ENCODE measurements around the gene CCDC106. TPM values are rescaled to one million over a fixed set of nuclear protein-coding genes. Genes with fewer than 3 reads are reported as not detected.

The CCDC106 gene
- total and polyA plus RNA-seq, 2 of the 4 experiments (the other 2 are of a cell fraction) = 2.3 to 13.6 TPM

GRCh38 chr19:55674459-55674840 is 26.4 kb downstream of the CCDC106 start:
- Histone ChIP-seq H3K27ac (ENCODE audit: insufficient read depth, low read length) (peak overlapping the region; percentile 28; the same call in 1 of the 2 replicates), H2BK20ac (ENCODE audit: low read depth, low read length) (no peak overlapping the region), H3K4me2 (ENCODE audit: low read depth, low read length) (peak overlapping the region; percentile 42), H3K36me3 (ENCODE audit: control insufficient read depth, insufficient read depth, low read length) (peaks cover 42% of the 10 kb centered on the region), H3K18ac (ENCODE audit: low read depth, low read length) (no peak overlapping the region), H2AFZ (replicated peaks; ENCODE audit: low read length, poor library complexity) (no peak overlapping the region), H2AK9ac (replicated peaks; ENCODE audit: low read depth, low read length, poor library complexity) (no peak overlapping the region), H2BK5ac (ENCODE audit: low read depth, low read length, poor library complexity, severe bottlenecking) (no peak overlapping the region), H2BK120ac (ENCODE audit: low read depth, low read length) (no peak overlapping the region), H3K4ac (ENCODE audit: low read depth, low read length) (0 out of 2 replicates have a peak overlapping the region, but pooled peaks have one; percentile 27), H3K9me3 (ENCODE audit: control insufficient read depth, insufficient read depth, low read length) (no peaks in the 10 kb centered on the region), H3K9me1 (ENCODE audit: insufficient read depth, low read length) (peaks cover 2% of the 10 kb centered on the region; the same call in 1 of the 2 replicates), H3K23ac (ENCODE audit: low read depth, low read length) (no peak overlapping the region), H3K14ac (replicated peaks; ENCODE audit: low read depth, low read length) (no peak overlapping the region), H4K91ac (ENCODE audit: insufficient read depth, low read depth, low read length) (no peak overlapping the region), H4K5ac (ENCODE audit: low read depth, low read length) (no peak overlapping the region), H3K4me1 (ENCODE audit: control insufficient read depth, insufficient read depth, low read length) (peaks cover 5% of the 10 kb centered on the region; the same call in 1 of the 2 replicates), H2BK15ac (ENCODE audit: low read depth, low read length) (no peak overlapping the region), H4K20me1 (ENCODE audit: insufficient read depth, low read length) (peaks cover 63% of the 10 kb centered on the region), H3K9ac (ENCODE audit: low read depth, low read length) (peak overlapping the region; percentile 31), H3K4me3 (ENCODE audit: insufficient read depth, low read depth, low read length) (peak overlapping the region; percentile 80), H4K8ac (ENCODE audit: low read depth in 2 of 2, low read length in 2 of 2) (peak overlapping the region in 1 of 2 experiments; percentile 53; a peak in 1 of 4 replicates), H3K79me1 (ENCODE audit: low read depth in 1 of 2, low read length in 2 of 2) (peaks cover 16 to 58% of the 10 kb centered on the region in 2 experiments; a peak in 3 of 4 replicates), H3K27me3 (ENCODE audit: control insufficient read depth, insufficient read depth, low read length) (no peaks in the 10 kb centered on the region), H2AK5ac (ENCODE audit: low read depth, low read length) (no peak overlapping the region), H3K56ac (ENCODE audit: extremely low read depth, insufficient read depth, low read length) (no peak overlapping the region)
- CTCF ChIA-PET = no interaction called here
- 69% methylated on average over 2 of the region's 17 CpGs; no CpG with 5 or more reads in 1 of the 2 experiments for WGBS, 2 experiments (ENCODE audit: extremely low coverage in 2 of 2, insufficient read length in 1 of 2)
- POLR2A ChIA-PET (ENCODE audit: unreplicated experiment) = no interaction called here
- ATAC-seq (ENCODE audit: low read depth) (no peak), DNase-seq (no peak)
- intact Hi-C loops (cut with micrococcal nuclease) = loop anchor here (2.0 kb wide), 1 partner anchor 20 kb away; the partner anchor contains the start of gene U2AF2
- in situ Hi-C loops (cut with MboI; ENCODE audit: low sequenced_read_pairs) = loop anchor here (25.0 kb wide), 2 partner anchors 1212 to 1537 kb away; partner anchors contain the start of genes CDC42EP5, CNOT3 and LENG9
- dilution Hi-C loops (cut with HindIII; ENCODE audit: low sequenced_read_pairs, unreplicated experiment) = no loop called here
- BruUV-seq (replicated peaks) = no TSS peak
- TF ChIP-seq MAZ (IDR thresholded peaks at IDR 0.05; ENCODE audit: borderline replicate concordance, low read depth, low read length) (no peak), RCOR1 (IDR thresholded peaks at IDR 0.05; ENCODE audit: insufficient replicate concordance, low read length) (no peak), RAD21 (IDR thresholded peaks at IDR 0.05; ENCODE audit: low read length) (no peak), CEBPB (IDR thresholded peaks at IDR 0.05; ENCODE audit: low read depth, low read length) (no peak), RFX5 (IDR thresholded peaks at IDR 0.05; ENCODE audit: low read depth, low read length) (no peak), CHD1 (IDR thresholded peaks at IDR 0.05; ENCODE audit: low read depth, low read length) (no peak), ELK1 (IDR thresholded peaks at IDR 0.05; ENCODE audit: borderline replicate concordance, low read depth, low read length) (no peak), MAFK (IDR thresholded peaks at IDR 0.05; ENCODE audit: low read depth, low read length) (no peak)

All from IMR-90 (cell line).